SK-N-SH treated with all-trans-retinoic acid at 6 μM for 48 hours (cell line): ENCODE results near the gene SKI.

Experiments
- ATAC-seq: fragments of 200-7000 bp; cut with Tn5 transposase; 3 replicates; pipeline ENCODE4 v1.9.1; 2020; ENCODE audit warnings: mild to moderate bottlenecking, moderate library complexity
- ARNTL ChIP-seq: fragments of 450-650 bp; formaldehyde crosslinking; IDR thresholded peaks from 2 replicates; pipeline ENCODE4 v1.5.0; 2020; ENCODE audit warnings: low read depth, mild to moderate bottlenecking, moderate library complexity, borderline replicate concordance
- BACH2 ChIP-seq: fragments of 250-450 bp; sonication (Bioruptor Pico); IDR thresholded peaks from 2 replicates; pipeline ENCODE4 v1.9.0; 2021; ENCODE audit warnings: mild to moderate bottlenecking, borderline replicate concordance
- CSDC2 ChIP-seq: fragments of 250-450 bp; sonication (Bioruptor Pico); IDR thresholded peaks from 2 replicates; pipeline ENCODE4 v1.5.0; 2020; ENCODE audit warnings: mild to moderate bottlenecking, moderate library complexity
- ESRRG ChIP-seq: fragments of 250-450 bp; sonication (Bioruptor Pico); IDR thresholded peaks from 2 replicates; pipeline ENCODE4 v1.6.1; 2021; ENCODE audit warnings: mild to moderate bottlenecking
- GLIS3 ChIP-seq: fragments of 250-450 bp; sonication (Bioruptor Pico); IDR thresholded peaks from 2 replicates; pipeline ENCODE4 v1.5.0; 2020; ENCODE audit warnings: mild to moderate bottlenecking, moderate library complexity
- ISL1 ChIP-seq: fragments of 250-450 bp; sonication (Bioruptor Pico); IDR thresholded peaks from 2 replicates; pipeline ENCODE4 v2.1.2; 2022; ENCODE audit warnings: mild to moderate bottlenecking, moderate library complexity
- OSR1 ChIP-seq: fragments of 250-450 bp; sonication (Bioruptor Pico); IDR thresholded peaks from 2 replicates; pipeline ENCODE4 v1.8.0; 2022; ENCODE audit warnings: moderate library complexity, mild to moderate bottlenecking, inconsistent platforms
- POU6F1 ChIP-seq: fragments of 250-450 bp; sonication (Bioruptor Pico); IDR thresholded peaks from 2 replicates; pipeline ENCODE4 v1.8.0; 2021; ENCODE audit warnings: low read depth, mild to moderate bottlenecking, moderate library complexity, borderline replicate concordance
- PPARA ChIP-seq: fragments of 250-450 bp; sonication (Bioruptor Pico); IDR thresholded peaks from 2 replicates; pipeline ENCODE4 v1.5.0; 2020; ENCODE audit warnings: mild to moderate bottlenecking, borderline replicate concordance
- RARB ChIP-seq: fragments of 250-450 bp; sonication (Bioruptor Pico); IDR thresholded peaks from 2 replicates; pipeline ENCODE4 v1.8.0; 2021; ENCODE audit warnings: mild to moderate bottlenecking, moderate library complexity
- SNAI2 ChIP-seq: fragments of 250-450 bp; sonication (Bioruptor Pico); IDR thresholded peaks from 2 replicates; pipeline ENCODE4 v1.5.0; 2020; ENCODE audit warnings: mild to moderate bottlenecking, moderate library complexity
- TCF4 ChIP-seq: fragments of 250-450 bp; sonication (Bioruptor Pico); IDR thresholded peaks from 2 replicates; pipeline ENCODE4 v1.8.0; 2021; ENCODE audit warnings: mild to moderate bottlenecking, moderate library complexity, borderline replicate concordance
- ZC3H10 ChIP-seq: fragments of 250-450 bp; sonication (Bioruptor Pico); IDR thresholded peaks from 2 replicates; pipeline ENCODE4 v1.5.1; 2021; ENCODE audit warnings: mild to moderate bottlenecking, moderate library complexity
- ZFP3 ChIP-seq: fragments of 250-450 bp; sonication (Bioruptor Pico); IDR thresholded peaks from 2 replicates; pipeline ENCODE4 v1.5.0; 2020; ENCODE audit warnings: mild to moderate bottlenecking, moderate library complexity
- ZFP30 ChIP-seq: fragments of 450-650 bp; formaldehyde crosslinking; IDR thresholded peaks from 2 replicates; pipeline ENCODE4 v1.5.0; 2022; ENCODE audit warnings: mild to moderate bottlenecking, moderate library complexity
- ZNF565 ChIP-seq: fragments of 450-650 bp; formaldehyde crosslinking; conservative IDR thresholded peaks from 2 replicates; pipeline ENCODE4 v1.5.0; 2020; ENCODE audit warnings: low read depth, mild to moderate bottlenecking, moderate library complexity
- ZNF70 ChIP-seq: fragments of 450-650 bp; formaldehyde crosslinking; IDR thresholded peaks from 2 replicates; pipeline ENCODE4 v1.5.0; 2020; ENCODE audit warnings: mild to moderate bottlenecking, moderate library complexity
- ZNF8 ChIP-seq: fragments of 450-650 bp; formaldehyde crosslinking; IDR thresholded peaks from 2 replicates; pipeline ENCODE4 v1.5.0; 2020; ENCODE audit warnings: mild to moderate bottlenecking, moderate library complexity
- TF ChIP-seq, protein P1 (sequence below): fragments of 250-450 bp; sonication (Bioruptor Pico); IDR thresholded peaks from 2 replicates; pipeline ENCODE4 v1.5.1; 2021; ENCODE audit warnings: mild to moderate bottlenecking, moderate library complexity
- TF ChIP-seq, protein P2 (sequence below): fragments of 250-450 bp; sonication (Bioruptor Pico); IDR thresholded peaks from 2 replicates; pipeline ENCODE4 v1.5.1; 2020; ENCODE audit warnings: low read depth, mild to moderate bottlenecking, moderate library complexity
- TF ChIP-seq, protein P3 (sequence below): fragments of 250-450 bp; sonication (Bioruptor Pico); IDR thresholded peaks from 2 replicates; pipeline ENCODE4 v1.8.0; 2020; ENCODE audit warnings: mild to moderate bottlenecking, moderate library complexity, borderline replicate concordance
- TF ChIP-seq, protein P4 (sequence below): fragments of 250-450 bp; sonication (Bioruptor Pico); IDR thresholded peaks from 2 replicates; pipeline ENCODE4 v1.5.0; 2020; ENCODE audit warnings: mild to moderate bottlenecking, moderate library complexity

Gene SKI

GRCh38 chr1:2288311-2288710 is 60.2 kb downstream of the SKI start:
- TF ChIP-seq, protein P1, sequence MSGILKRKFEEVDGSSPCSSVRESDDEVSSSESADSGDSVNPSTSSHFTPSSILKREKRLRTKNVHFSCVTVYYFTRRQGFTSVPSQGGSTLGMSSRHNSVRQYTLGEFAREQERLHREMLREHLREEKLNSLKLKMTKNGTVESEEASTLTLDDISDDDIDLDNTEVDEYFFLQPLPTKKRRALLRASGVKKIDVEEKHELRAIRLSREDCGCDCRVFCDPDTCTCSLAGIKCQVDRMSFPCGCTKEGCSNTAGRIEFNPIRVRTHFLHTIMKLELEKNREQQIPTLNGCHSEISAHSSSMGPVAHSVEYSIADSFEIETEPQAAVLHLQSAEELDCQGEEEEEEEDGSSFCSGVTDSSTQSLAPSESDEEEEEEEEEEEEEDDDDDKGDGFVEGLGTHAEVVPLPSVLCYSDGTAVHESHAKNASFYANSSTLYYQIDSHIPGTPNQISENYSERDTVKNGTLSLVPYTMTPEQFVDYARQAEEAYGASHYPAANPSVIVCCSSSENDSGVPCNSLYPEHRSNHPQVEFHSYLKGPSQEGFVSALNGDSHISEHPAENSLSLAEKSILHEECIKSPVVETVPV (CRISPR knock-in tag), result no peak
- TF ChIP-seq TCF4, result no peak
- no peak for TF ChIP-seq SNAI2 (CRISPR knock-in tag)
- TF ChIP-seq GLIS3 (CRISPR knock-in tag), result no peak
- TF ChIP-seq BACH2 (CRISPR knock-in tag), result no peak
- ATAC-seq, result no peak

DNA sequence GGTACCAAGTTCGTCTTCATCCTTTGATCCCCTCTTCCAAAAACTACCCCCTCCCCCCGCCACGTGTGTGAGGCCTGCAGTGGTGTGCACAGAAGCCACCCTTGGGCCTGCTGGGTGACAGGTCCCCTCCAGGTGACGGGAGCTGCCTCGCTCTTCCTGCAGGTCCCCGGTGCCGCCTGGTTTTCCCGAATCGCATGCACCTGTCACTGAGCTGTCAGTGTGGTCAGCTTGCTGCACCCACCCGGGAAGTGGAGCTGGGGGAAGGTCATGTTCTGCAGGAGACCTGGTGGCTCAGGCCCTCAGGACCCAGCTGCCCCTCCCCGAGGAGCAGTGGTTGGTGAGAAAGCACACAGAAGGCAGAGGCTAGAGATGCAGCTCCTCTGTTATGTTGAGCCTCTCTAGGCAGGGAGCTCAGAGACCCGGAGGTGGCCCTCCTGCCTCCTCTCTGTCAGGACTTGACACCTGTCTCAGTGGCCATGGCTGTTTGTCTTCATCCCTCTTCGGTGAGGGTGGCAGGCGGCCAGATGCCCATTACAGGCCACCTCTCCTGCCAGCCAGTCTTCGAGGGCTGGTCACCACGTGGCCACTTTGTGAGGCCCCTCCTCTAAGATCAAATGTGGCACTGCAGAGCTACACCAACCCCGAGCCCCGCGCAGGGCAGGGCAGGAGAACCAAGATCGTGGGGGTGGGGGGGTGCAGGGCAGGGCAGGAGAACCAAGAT is 60.9 kb downstream of the SKI start:
- no peak for ATAC-seq

DNA sequence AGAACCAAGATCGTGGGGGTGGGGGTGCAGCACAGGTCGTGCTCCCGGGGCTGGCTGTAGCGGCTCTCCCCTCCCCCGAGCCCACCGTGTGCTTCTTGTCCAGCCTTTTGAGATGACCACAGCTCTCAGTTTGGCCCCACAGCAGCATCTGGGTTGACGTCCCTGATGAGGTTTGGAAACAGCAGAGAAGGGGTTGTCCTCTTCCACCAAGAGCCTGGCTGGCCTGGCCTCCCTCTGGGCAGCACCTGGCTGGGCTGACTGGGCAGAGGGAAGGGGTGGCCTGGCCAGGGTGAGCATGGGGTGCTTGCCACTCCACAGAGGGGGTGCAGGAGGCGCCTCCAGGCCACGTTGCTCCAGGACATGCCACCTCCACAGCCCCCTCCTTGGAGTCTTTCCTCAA is 61.5 kb downstream of the SKI start:
- no peak for ATAC-seq
- TF ChIP-seq BACH2 (CRISPR knock-in tag), result no peak
- TF ChIP-seq CSDC2 (CRISPR knock-in tag), result no peak
- TF ChIP-seq, protein P2, sequence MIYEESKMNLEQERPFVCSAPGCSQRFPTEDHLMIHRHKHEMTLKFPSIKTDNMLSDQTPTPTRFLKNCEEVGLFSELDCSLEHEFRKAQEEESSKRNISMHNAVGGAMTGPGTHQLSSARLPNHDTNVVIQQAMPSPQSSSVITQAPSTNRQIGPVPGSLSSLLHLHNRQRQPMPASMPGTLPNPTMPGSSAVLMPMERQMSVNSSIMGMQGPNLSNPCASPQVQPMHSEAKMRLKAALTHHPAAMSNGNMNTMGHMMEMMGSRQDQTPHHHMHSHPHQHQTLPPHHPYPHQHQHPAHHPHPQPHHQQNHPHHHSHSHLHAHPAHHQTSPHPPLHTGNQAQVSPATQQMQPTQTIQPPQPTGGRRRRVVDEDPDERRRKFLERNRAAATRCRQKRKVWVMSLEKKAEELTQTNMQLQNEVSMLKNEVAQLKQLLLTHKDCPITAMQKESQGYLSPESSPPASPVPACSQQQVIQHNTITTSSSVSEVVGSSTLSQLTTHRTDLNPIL (CRISPR knock-in tag), result no peak
- no peak for TF ChIP-seq ZFP30 (CRISPR knock-in tag)
- TF ChIP-seq ARNTL (CRISPR knock-in tag), result no peak
- no peak for TF ChIP-seq ZNF565
- no peak for TF ChIP-seq TCF4
- TF ChIP-seq, protein P3, sequence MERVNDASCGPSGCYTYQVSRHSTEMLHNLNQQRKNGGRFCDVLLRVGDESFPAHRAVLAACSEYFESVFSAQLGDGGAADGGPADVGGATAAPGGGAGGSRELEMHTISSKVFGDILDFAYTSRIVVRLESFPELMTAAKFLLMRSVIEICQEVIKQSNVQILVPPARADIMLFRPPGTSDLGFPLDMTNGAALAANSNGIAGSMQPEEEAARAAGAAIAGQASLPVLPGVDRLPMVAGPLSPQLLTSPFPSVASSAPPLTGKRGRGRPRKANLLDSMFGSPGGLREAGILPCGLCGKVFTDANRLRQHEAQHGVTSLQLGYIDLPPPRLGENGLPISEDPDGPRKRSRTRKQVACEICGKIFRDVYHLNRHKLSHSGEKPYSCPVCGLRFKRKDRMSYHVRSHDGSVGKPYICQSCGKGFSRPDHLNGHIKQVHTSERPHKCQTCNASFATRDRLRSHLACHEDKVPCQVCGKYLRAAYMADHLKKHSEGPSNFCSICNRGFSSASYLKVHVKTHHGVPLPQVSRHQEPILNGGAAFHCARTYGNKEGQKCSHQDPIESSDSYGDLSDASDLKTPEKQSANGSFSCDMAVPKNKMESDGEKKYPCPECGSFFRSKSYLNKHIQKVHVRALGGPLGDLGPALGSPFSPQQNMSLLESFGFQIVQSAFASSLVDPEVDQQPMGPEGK (CRISPR knock-in tag), result no peak
- TF ChIP-seq GLIS3 (CRISPR knock-in tag), result no peak
- no peak for TF ChIP-seq SNAI2 (CRISPR knock-in tag)
- TF ChIP-seq POU6F1 (CRISPR knock-in tag), result no peak
- TF ChIP-seq, protein P4, sequence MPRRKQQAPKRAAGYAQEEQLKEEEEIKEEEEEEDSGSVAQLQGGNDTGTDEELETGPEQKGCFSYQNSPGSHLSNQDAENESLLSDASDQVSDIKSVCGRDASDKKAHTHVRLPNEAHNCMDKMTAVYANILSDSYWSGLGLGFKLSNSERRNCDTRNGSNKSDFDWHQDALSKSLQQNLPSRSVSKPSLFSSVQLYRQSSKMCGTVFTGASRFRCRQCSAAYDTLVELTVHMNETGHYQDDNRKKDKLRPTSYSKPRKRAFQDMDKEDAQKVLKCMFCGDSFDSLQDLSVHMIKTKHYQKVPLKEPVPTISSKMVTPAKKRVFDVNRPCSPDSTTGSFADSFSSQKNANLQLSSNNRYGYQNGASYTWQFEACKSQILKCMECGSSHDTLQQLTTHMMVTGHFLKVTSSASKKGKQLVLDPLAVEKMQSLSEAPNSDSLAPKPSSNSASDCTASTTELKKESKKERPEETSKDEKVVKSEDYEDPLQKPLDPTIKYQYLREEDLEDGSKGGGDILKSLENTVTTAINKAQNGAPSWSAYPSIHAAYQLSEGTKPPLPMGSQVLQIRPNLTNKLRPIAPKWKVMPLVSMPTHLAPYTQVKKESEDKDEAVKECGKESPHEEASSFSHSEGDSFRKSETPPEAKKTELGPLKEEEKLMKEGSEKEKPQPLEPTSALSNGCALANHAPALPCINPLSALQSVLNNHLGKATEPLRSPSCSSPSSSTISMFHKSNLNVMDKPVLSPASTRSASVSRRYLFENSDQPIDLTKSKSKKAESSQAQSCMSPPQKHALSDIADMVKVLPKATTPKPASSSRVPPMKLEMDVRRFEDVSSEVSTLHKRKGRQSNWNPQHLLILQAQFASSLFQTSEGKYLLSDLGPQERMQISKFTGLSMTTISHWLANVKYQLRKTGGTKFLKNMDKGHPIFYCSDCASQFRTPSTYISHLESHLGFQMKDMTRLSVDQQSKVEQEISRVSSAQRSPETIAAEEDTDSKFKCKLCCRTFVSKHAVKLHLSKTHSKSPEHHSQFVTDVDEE, result no peak
- TF ChIP-seq ZNF8, result no peak
- TF ChIP-seq, protein P1 (CRISPR knock-in tag), result no peak
- TF ChIP-seq OSR1 (CRISPR knock-in tag), result no peak
- TF ChIP-seq RARB (CRISPR knock-in tag), result no peak
- no peak for TF ChIP-seq ZNF70

More for the DNA sequence above, 60.9 kb downstream of the SKI start:
- TF ChIP-seq ESRRG (no peak), OSR1 (CRISPR knock-in tag) (no peak), ZC3H10 (CRISPR knock-in tag) (no peak), CSDC2 (CRISPR knock-in tag) (no peak), POU6F1 (CRISPR knock-in tag) (no peak), PPARA (no peak), TCF4 (no peak), ZFP3 (CRISPR knock-in tag) (no peak), ISL1 (no peak), ZNF8 (no peak)
- TF ChIP-seq, protein P2 (CRISPR knock-in tag), result no peak
